Right lobe of liver (tissue), 6 donors: ENCODE results near the gene ATP5F1A. TPM values are rescaled to one million over a fixed set of nuclear protein-coding genes. Genes with fewer than 3 reads are reported as not detected.

Experiments
- ATAC-seq, 4 donors: fragments of 200-7000 bp; cut with Tn5 transposase; one replicate each; pipeline ENCODE4 v1.9.1; 2020; ENCODE audit warnings: mild to moderate bottlenecking in 4 of 4, moderate library complexity in 4 of 4
- DNase-seq, 3 donors: peaks; one replicate each; pipeline ENCODE4 v3.0.0-alpha.2; 2020
- H3K27ac ChIP-seq, 3 donors: fragments of 200-600 bp; one replicate each; pipeline ENCODE4 v1.8.0; 2022
- H3K27me3 ChIP-seq, 2 donors: fragments of 200-600 bp; one replicate each; pipeline ENCODE4 v1.8.0; 2022
- H3K36me3 ChIP-seq, 4 donors: fragments of 200-600 bp; sonication (generic) in 1 of 4; one replicate each; pipeline versions ENCODE4 v1.5.1 to v1.8.0; 2017 to 2022; ENCODE audit warnings: control low read depth in 1 of 4
- H3K4me1 ChIP-seq, 4 donors: fragments of 200-600 bp; sonication (generic) in 1 of 4; one replicate each; pipeline versions ENCODE4 v1.5.1 to v1.8.0; 2017 to 2022; ENCODE audit warnings: control low read depth in 1 of 4
- H3K4me3 ChIP-seq, 3 donors: fragments of 200-600 bp; one replicate each; pipeline ENCODE4 v1.8.0; 2022
- H3K9me3 ChIP-seq, 4 donors: fragments of 200-600 bp; sonication (generic) in 1 of 4; one replicate each; pipeline versions ENCODE4 v1.5.1 to v1.8.0; 2017 to 2022; ENCODE audit warnings: control low read depth in 1 of 4
- POLR2A ChIP-seq: fragments of 450-650 bp; IDR thresholded peaks from one replicate; pipeline ENCODE4 v1.6.1; 2017; ENCODE audit warnings: antibody characterized with exemption, mild to moderate bottlenecking
- WGBS: methylation state at CpG from one replicate; pipeline ENCODE4 v1.1.6; 2018; ENCODE audit warnings: low coverage, low lambda C conversion rate; ENCODE audit not compliant: insufficient coverage; ENCODE audit errors: missing lambda C conversion rate; 5-methylcytosine and 5-hydroxymethylcytosine counted together
- intact Hi-C, 2 donors: fragments of 100-400 bp; cut with DNase I; formaldehyde crosslinking; loops; one replicate each; pipeline versions ENCODE4 v1.11.2 to v1.14.1; 2022
- total RNA-seq, 6 experiments: library from RNA; depleted of rRNA in 2 of 6; stranded (reverse); fragments of >200 nt in 2 of 6; fragmentation: NEBNext Ultra II Directional in 3 of 6; extraction: Animal tissue kit (Norgen Biotek cat#: 25700) in 3 of 6; gene quantifications; one replicate each; pipeline versions ENCODE4 v1.1.0 to v1.2.4, GENCODE V29; 2016 to 2023
- TF ChIP-seq, protein P1 (sequence below), 4 donors: fragments of 200-600 bp in 3 of 4; fragments of 450-650 bp in 1 of 4; IDR thresholded peaks; one replicate each; pipeline versions ENCODE4 v1.5.1 to v1.8.0; 2016 to 2022; ENCODE audit warnings: antibody characterized with exemption in 4 of 4, mild to moderate bottlenecking in 2 of 4
- donor health status: DM: no; HTN: yes; CAD: no.
- donor health status: DM: no; HTN: no; CAD: no.
- donor health status: DM: no; HTN: no; CAD: no.
- donor health status: DM: no; HTN: yes; CAD: no.
- donor health status: DM: no; HTN: yes; CAD: no.

ATP5F1A gene
- total RNA-seq, 6 experiments from 2014 or later = 243 to 405 (median 286) TPM

- H3K27ac ChIP-seq = peak overlapping the region in 2 of 3 donors; percentile 56 to 70
- H3K27me3 ChIP-seq = no peaks in the 10 kb centered on the region
- ATAC-seq (no peak), DNase-seq (no peak)
- no peaks in the 10 kb centered on the region for H3K9me3 ChIP-seq
- no peaks in the 10 kb centered on the region for H3K36me3 ChIP-seq
- H3K4me3 ChIP-seq = no peak overlapping the region
- intact Hi-C loops = no loop called here
- WGBS = 80% methylated on average over 4 of the region's 4 CpGs
- H3K4me1 ChIP-seq = peaks cover 0 to 28% (median 6%) of the 10 kb centered on the region in 4 donors
- TF ChIP-seq, protein P1, sequence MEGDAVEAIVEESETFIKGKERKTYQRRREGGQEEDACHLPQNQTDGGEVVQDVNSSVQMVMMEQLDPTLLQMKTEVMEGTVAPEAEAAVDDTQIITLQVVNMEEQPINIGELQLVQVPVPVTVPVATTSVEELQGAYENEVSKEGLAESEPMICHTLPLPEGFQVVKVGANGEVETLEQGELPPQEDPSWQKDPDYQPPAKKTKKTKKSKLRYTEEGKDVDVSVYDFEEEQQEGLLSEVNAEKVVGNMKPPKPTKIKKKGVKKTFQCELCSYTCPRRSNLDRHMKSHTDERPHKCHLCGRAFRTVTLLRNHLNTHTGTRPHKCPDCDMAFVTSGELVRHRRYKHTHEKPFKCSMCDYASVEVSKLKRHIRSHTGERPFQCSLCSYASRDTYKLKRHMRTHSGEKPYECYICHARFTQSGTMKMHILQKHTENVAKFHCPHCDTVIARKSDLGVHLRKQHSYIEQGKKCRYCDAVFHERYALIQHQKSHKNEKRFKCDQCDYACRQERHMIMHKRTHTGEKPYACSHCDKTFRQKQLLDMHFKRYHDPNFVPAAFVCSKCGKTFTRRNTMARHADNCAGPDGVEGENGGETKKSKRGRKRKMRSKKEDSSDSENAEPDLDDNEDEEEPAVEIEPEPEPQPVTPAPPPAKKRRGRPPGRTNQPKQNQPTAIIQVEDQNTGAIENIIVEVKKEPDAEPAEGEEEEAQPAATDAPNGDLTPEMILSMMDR (IDR thresholded peaks at IDR 0.05) = no peak
- no peak for TF ChIP-seq POLR2A
Observed at GRCh38 chr18:46069524-46069923, 28.6 kb downstream of the ATP5F1A start.

DNA sequence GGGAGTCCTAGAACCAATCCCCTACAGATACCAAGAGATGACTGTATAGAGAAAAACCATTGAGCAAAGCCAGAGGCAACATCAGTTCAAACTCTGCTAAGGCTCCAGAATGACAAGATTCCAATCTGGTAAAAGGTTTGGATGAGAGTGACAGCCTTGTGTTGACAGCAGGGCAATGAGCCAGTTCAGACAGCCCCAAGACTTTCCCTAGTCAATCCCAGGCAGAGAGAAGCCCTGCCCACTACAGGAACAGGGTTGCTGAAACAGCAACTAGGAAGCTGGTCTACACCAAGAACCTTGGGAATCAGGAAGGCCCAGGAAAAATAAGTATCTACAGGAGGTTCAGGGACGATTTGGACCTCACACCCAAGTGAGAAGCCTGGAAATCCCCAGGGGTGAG, 29.3 kb downstream of the ATP5F1A start:
- H3K36me3 ChIP-seq = no peaks in the 10 kb centered on the region
- WGBS = no CpG with 5 or more reads among the region's 1 CpG
- TF ChIP-seq POLR2A = no peak
- TF ChIP-seq, protein P1 (IDR thresholded peaks at IDR 0.05) = no peak
- H3K4me3 ChIP-seq = no peak overlapping the region
- intact Hi-C loops = no loop called here
- no peaks in the 10 kb centered on the region for H3K27me3 ChIP-seq
- H3K27ac ChIP-seq = peak overlapping the region in 2 of 3 donors; percentile 56 to 70
- H3K4me1 ChIP-seq = peaks cover 0 to 28% (median 6%) of the 10 kb centered on the region in 4 donors
- no peaks in the 10 kb centered on the region for H3K9me3 ChIP-seq
- peak; percentile 55 to 70 (median 61) for ATAC-seq
- DNase-seq = peak; percentile 54 to 77 (median 66)

DNA sequence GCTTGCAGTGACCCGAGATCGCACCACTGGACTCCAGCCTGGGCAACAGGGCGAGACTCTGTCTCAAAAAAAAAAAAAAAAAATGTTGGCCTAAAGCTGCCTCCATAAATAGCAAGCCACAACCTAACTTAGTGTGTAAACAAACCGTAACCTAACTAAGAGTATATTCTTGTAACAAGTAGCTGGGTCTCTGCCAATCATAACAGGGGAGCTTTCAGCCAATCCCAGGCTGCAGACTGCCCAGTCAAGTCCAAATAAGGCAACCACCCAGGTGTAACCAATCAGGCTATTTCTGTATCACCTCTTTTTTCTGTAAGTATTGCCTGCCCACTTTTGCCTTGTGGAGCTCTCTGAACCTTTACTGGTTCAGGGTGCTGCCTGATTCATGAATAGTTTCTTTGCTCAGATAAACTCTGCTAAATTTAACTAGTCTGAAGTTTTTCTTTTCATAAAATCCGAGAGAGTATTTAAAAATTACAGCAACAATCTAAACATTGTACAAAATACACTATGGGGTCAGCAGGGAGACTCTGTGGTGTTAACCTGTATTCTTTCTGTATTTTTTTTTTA, 30.6 kb downstream of the ATP5F1A start:
- DNase-seq = no peak
- Histone ChIP-seq H3K27ac (peak overlapping the region in 2 of 3 donors; percentile 48 to 70), H3K4me1 (peaks cover 0 to 17% (median 5%) of the 10 kb centered on the region in 4 donors), H3K4me3 (no peak overlapping the region), H3K27me3 (no peaks in the 10 kb centered on the region), H3K9me3 (no peaks in the 10 kb centered on the region), H3K36me3 (no peaks in the 10 kb centered on the region)
- intact Hi-C loops = no loop called here
- ATAC-seq = peak; percentile 48 to 84 (median 64)
- 46% methylated on average over 5 of the region's 5 CpGs for WGBS
- peak; percentile 33 for TF ChIP-seq POLR2A
- TF ChIP-seq, protein P1 (IDR thresholded peaks at IDR 0.05) = no peak

GRCh38 chr18:46062781-46063180, 35.3 kb downstream of the ATP5F1A start:
- no peak for ATAC-seq
- intact Hi-C loops = no loop called here

More at GRCh38 chr18:46062781-46063180, 35.3 kb downstream of the ATP5F1A start:
- H3K9me3 ChIP-seq = no peaks in the 10 kb centered on the region
- no peaks in the 10 kb centered on the region for H3K27me3 ChIP-seq
- no peak overlapping the region for H3K27ac ChIP-seq
- peaks cover 0 to 9% (median 0%) of the 10 kb centered on the region in 4 donors for H3K4me1 ChIP-seq
- H3K4me3 ChIP-seq = no peak overlapping the region
- WGBS = 92% methylated on average over 4 of the region's 5 CpGs
- no peak for TF ChIP-seq POLR2A
- TF ChIP-seq, protein P1 (IDR thresholded peaks at IDR 0.05) = no peak
- DNase-seq = no peak
- H3K36me3 ChIP-seq = no peaks in the 10 kb centered on the region
